ENCODE measurements around the gene GPC3. TPM values are rescaled to one million over a fixed set of nuclear protein-coding genes. Genes with fewer than 3 reads are reported as not detected.

Gene GPC3
- total RNA-seq, 4 donors from 2014 or later, result 1.2 to 13.3 (median 8.0) TPM

GRCh38 chrX:133865761-133866471, 119.5 kb downstream of the GPC3 start:
- Histone ChIP-seq H3K9me3 (no peaks in the 10 kb centered on the region), H3K27me3 (no peaks in the 10 kb centered on the region), H3K4me3 (no peak overlapping the region), H3K4me1 (no peaks in the 10 kb centered on the region), H3K36me3 (no peaks in the 10 kb centered on the region), H3K27ac (replicated peaks in 1 of 4) (no peak overlapping the region)
- no peak for DNase-seq (ENCODE audit: extremely low spot score)
- intact Hi-C loops (cut with DNase I), result no loop called here
- 52% methylated on average over 3 of the region's 3 CpGs for WGBS
- no peak for TF ChIP-seq POLR2AphosphoS5 (IDR thresholded peaks at IDR 0.05)
- no peak for TF ChIP-seq EP300 (IDR thresholded peaks at IDR 0.05)
- TF ChIP-seq CTCF (IDR thresholded peaks at IDR 0.05), result no peak
- TF ChIP-seq POLR2A (IDR thresholded peaks at IDR 0.05; ENCODE audit: low read depth), result no peak

DNA sequence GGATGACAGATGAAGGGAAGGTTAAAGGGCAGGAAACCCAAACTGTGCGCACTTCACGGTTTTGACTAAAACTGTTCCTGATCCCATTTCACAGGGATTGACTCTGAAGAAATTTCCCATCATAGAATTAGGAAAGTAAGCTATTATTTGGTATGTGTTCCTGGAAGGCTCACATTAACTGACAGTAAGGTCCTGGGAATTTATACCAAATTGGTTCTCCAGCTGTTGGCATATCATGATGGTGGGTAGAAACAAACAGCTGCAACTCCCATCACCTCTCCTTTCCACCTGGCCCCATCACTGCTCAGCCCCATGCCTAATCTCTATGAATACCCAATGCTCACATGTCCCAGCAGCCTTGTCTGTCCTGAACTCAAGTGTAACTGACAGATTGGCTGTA, 121.2 kb downstream of the GPC3 start:
- intact Hi-C loops (cut with DNase I), result no loop called here

DNA sequence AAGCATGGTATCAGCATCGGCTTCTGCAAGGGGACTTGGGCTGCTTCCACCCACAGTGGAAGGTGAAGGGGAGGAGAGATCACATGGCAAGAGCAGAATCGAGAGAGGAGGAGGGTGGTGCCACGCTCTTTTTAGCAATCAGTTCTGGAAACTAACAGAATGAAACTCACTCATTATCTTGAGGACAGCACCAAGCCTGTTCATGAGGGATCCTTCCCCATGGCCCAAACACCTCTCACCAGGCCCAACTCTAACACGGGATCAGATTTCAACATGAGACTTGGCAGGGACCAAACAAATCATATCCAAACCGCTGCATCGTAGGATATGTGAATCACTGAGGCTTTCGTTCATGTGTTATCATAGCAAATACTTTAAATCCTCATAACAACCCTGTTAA, 125.5 kb downstream of the GPC3 start:
- Histone ChIP-seq H3K9me3 (no peaks in the 10 kb centered on the region), H3K27me3 (no peaks in the 10 kb centered on the region), H3K4me1 (no peaks in the 10 kb centered on the region), H3K36me3 (no peaks in the 10 kb centered on the region), H3K27ac (replicated peaks in 1 of 4) (no peak overlapping the region), H3K4me3 (no peak overlapping the region)
- TF ChIP-seq POLR2A (IDR thresholded peaks at IDR 0.05; ENCODE audit: low read depth) (no peak), POLR2AphosphoS5 (IDR thresholded peaks at IDR 0.05) (no peak), CTCF (IDR thresholded peaks at IDR 0.05) (no peak), EP300 (IDR thresholded peaks at IDR 0.05) (no peak)
- intact Hi-C loops (cut with DNase I), result no loop called here
- 65% methylated on average over 7 of the region's 7 CpGs for WGBS
- no peak for DNase-seq (ENCODE audit: extremely low spot score)

More for the DNA sequence above, 121.2 kb downstream of the GPC3 start:
- Histone ChIP-seq H3K27ac (replicated peaks in 1 of 4) (no peak overlapping the region), H3K4me3 (no peak overlapping the region), H3K36me3 (no peaks in the 10 kb centered on the region), H3K27me3 (no peaks in the 10 kb centered on the region), H3K4me1 (no peaks in the 10 kb centered on the region), H3K9me3 (no peaks in the 10 kb centered on the region)
- TF ChIP-seq CTCF (IDR thresholded peaks at IDR 0.05) (no peak), POLR2AphosphoS5 (IDR thresholded peaks at IDR 0.05) (no peak), POLR2A (IDR thresholded peaks at IDR 0.05; ENCODE audit: low read depth) (no peak), EP300 (IDR thresholded peaks at IDR 0.05) (no peak)
- 90% methylated on average over 2 of the region's 2 CpGs for WGBS
- DNase-seq (ENCODE audit: extremely low spot score), result no peak

GRCh38 chrX:133859336-133859735, 126.1 kb downstream of the GPC3 start:
- 71% methylated on average over 3 of the region's 3 CpGs for WGBS
- H3K9me3 ChIP-seq, result no peaks in the 10 kb centered on the region
- H3K4me3 ChIP-seq, result no peak overlapping the region
- no peak overlapping the region for H3K27ac ChIP-seq (replicated peaks in 1 of 4)
- H3K4me1 ChIP-seq, result no peaks in the 10 kb centered on the region
- intact Hi-C loops (cut with DNase I), result no loop called here
- no peaks in the 10 kb centered on the region for H3K27me3 ChIP-seq
- TF ChIP-seq EP300 (IDR thresholded peaks at IDR 0.05) (no peak), POLR2AphosphoS5 (IDR thresholded peaks at IDR 0.05) (no peak), CTCF (IDR thresholded peaks at IDR 0.05) (no peak)
- no peaks in the 10 kb centered on the region for H3K36me3 ChIP-seq
- no peak for DNase-seq (ENCODE audit: extremely low spot score)

Data from esophagus muscularis mucosa (tissue), 4 donors.